NOMO-1 (cell line): ENCODE results near the gene SLC25A44.
A peak's percentile ranks its signal among the peaks of the same experiment; 100 is the strongest.
"Not testable (repeated sequence)": the region's sequence is repeated elsewhere in the genome, so short reads cannot be mapped to it uniquely, and the experiment has no call there.

Experiments used
- DNase-seq, 2 experiments: peaks; one replicate each; lab custom pipeline; 2025; ENCODE audit not compliant: unreplicated experiment in 2 of 2; lab: John Stamatoyannopoulos, UW

SLC25A44 gene

DNA sequence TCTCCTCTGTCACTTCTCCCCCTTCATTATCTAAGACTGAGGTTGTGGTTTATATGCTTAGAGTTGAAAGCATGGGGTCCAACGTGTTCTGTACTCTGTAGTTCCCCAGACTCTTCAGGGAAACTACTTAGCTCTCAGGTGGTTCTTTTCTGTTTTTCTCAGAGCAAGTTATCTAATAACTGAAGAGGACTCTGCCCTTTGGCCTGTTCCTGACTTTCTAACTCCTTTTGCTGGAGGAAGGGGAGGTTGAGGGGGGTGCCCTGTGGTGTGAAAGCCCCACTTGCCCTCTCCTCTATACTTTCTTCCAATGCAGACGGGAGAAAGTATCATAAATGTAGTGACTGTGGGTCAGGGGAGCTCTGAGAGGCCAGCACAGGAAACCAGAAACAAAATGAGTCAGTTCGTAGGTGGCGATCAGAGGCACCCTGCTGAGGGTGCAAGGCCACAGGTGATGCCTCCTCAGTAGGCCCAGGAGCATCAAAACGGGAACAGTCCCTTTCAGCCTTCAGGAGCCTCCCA lies 5.0 kb downstream of the SLC25A44 start:
- no peak for DNase-seq

DNA sequence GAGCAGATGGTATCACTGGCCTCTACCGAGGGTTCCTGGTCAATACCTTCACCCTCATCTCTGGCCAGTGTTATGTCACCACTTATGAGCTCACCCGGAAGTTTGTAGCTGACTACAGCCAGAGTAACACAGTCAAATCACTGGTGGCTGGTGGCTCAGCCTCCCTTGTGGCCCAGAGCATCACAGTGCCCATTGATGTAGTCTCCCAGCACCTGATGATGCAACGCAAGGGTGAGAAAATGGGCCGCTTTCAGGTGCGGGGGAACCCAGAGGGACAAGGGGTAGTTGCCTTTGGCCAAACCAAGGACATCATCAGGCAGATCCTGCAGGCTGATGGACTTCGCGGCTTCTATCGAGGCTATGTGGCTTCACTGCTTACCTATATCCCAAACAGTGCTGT lies 6.1 kb downstream of the SLC25A44 start:
- DNase-seq: no peak

DNA sequence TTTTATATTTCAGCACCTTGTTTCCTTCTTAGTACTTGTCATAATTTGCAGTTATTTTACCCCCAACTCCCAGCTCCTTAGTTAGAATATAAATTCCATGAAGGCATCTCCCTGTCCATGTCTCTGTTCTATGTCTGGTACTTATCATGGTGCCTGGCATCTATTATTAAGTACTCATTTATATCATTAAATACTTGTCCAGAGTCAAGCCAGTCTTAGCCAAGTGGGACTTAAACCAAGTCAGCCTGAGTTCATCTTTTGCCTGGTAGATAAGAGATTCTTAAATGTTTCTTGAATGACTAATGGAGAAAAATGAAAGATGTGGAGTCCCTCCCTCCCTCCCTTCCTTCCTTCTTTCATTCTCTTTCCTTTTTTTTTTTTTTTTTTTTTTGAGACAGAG lies 9.4 kb downstream of the SLC25A44 start:
- no peak for DNase-seq

DNA sequence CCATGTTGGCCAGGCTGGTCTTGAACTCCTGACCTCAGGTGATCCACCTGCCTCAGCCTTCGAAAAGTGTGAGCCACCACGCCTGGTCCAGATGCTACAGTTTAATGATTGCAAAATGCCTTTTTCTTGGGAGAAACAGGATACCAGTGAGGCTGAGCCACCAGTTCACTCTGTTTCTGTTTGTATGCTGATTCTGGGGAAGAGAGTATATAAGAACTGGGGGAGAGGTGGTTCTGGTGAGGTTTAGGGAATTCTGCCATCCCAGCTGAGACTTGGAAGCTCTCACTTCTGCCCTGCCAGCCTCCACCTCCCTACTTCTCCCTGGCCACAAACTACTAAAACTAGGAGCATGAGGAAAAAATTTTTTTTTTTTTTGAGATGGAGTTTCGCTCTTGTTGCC lies 10.8 kb downstream of the SLC25A44 start:
- no peak for DNase-seq

DNA sequence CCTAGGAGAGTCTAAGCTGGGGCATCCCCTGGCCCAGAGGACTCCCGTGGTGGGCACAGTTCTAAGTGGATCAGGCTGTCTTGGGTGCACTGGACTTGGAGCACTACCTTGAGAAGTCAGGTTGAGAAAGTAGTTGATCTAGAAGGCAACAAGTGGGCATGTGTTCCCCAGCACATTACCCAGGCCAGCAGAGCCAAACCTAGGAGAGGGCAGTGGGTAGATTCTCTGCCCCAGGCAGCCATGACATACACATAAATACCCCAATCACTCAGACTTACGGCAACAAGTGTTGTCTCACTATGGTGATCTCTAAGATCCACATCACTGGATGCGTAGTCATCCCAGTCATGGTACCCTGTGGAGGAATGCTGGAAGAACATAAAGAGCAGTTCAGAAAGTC lies 17.3 kb downstream of the SLC25A44 start:
- no peak for DNase-seq

DNA sequence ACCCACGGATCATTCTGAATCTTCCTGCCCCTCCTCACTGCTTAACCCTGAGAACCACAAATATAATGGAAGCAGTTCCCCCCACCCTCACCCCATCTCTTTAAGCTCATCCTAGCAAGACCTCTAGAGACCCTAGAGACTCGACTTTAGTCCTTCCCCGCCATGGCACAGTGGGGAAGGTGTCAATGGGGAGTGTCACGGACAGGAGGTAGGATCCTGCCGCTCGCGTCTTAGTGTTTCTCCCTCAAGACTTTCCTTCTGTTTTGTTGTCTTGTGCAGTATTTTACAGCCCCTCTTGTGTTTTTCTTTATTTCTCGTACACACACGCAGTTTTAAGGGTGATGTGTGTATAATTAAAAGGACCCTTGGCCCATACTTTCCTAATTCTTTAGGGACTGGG lies 18.2 kb downstream of the SLC25A44 start:
- no peak for DNase-seq

DNA sequence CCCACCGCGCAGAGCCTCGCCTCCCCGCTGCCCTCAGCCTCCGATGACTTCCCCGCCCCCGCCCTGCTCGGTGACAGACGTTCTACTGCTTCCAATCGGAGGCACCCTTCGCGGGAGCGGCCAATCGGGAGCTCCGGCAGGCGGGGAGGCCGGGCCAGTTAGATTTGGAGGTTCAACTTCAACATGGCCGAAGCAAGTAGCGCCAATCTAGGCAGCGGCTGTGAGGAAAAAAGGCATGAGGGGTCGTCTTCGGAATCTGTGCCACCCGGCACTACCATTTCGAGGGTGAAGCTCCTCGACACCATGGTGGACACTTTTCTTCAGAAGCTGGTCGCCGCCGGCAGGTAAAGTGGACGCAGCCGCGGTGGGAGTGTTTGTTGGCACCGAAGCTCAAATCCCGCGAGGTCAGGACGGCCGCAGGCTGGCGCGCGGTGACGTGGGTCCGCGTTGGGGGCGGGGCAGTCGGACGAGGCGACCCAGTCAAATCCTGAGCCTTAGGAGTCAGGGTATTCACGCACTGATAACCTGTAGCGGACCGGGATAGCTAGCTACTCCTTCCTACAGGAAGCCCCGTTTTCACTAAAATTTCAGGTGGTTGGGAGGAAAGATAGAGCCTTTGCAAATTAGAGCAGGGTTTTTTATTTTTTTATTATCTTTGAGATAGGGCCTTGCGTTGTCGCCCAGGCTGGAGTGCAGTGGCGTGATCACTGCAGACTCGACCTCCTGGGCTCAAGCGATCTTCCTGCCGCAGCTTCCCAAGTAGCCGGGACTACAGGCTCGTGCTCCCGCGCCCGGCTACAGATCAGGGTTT lies 19.1 kb downstream of the SLC25A44 start, which contains the start of gene PMF1:
TSS of gene PMF1 (plus strand) at position 175 of the 811 bp plus-strand sequence. CDS start at position 184, 9 bp downstream.
- DNase-seq: peak; percentile 90 to 98

DNA sequence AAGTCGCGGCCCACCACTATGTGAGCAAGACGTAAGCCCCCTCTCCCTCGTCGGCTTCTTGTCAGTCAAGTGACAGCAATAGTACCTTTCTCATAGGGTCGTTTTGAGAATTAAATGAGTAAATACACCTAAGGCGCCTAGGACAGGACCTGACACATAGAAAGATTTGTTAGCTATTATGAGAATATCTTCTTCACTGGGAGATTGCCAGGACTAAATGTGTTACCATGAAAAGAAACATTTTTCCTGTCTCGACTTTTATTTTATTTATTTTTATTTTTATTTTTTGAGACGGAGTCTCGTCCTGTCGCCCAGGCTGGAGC lies 19.7 kb downstream of the SLC25A44 start:
- no peak for DNase-seq

DNA sequence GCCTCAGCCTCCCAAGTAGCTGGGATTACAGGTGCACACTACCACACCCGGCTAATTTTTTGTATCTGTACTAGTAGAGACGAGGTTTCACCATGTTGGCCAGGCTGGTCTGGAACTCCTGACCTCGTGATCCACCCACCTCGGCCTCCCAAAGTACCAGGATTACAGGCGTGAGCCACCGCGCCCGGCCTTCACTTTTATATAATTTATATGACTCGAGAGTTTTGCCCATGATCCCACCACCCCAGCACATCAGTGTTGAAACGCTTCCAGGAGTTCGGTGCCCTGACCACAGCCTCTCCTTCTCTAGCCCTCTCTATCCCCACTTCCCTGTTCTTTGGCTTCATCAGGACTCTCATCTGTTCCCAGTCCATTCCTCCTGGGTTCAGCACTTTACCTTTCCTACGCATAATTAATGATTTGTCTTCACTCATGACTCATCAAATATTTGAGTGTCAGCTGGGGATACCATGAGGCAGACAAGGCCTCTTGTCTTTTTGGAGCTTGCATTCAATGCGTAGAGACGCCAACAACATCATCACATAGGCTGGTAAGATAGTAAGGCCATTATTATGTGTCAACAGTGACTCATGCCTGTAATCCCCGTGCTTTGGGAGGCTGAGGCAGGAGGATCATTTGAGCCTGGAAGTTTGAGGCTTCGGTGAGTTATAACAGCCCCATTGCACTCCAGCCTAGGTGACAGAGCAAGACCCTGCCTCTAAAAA lies 20.3 kb downstream of the SLC25A44 start:
- no peak for DNase-seq

DNA sequence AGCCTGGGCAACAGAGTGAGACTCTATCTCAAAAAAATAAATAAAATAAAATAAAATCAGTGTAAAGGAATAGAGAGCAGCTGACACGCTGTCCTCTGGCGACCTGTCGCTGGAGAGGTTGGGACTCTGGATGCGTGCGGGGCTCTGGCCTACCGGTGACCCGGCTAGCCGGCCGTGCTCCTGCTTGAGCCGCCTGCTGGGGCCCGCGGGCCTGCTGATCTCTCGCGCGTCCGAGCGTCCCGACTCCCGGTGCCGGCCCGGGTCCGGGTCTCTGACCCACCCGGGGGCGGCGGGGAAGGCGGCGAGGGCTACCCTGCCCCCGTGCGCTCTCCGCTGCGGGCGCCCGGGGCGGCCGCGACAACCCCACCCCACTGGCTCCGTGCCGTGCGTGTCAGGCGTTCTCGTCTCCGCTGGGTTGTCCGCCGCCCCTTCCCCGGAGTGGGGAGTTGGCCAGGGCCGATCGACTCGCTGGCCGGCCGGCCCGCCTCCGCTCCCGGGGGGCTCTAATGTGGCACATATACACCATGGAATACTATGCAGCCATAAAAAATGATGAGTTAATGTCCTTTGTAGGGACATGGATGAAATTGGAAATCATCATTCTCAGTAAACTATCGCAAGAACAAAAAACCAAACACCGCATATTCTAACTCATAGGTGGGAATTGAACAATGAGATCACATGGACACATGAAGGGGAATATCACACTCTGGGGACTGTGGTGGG lies 22.6 kb downstream of the SLC25A44 start:
- DNase-seq: not testable (repeated sequence)

DNA sequence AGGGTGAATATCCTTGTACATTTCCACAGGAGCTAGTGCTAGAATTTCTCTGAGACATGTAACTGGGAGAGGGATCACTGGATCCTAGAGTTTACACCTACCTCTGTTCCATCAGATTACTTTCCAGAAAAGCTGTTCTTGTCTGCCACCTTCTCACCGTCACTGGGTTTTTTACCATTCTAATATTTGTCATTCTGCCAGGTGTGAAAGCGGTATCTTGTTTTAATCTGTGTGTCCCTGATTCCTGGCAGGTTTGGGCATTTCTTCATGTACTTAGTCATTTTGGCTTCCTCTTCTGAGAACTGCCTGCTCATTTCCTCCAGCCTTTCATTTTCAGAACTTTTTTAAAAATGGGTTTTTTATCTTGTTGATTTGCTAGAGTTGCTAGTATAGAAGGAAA lies 24.0 kb downstream of the SLC25A44 start:
- DNase-seq: peak; percentile 22 to 60

DNA sequence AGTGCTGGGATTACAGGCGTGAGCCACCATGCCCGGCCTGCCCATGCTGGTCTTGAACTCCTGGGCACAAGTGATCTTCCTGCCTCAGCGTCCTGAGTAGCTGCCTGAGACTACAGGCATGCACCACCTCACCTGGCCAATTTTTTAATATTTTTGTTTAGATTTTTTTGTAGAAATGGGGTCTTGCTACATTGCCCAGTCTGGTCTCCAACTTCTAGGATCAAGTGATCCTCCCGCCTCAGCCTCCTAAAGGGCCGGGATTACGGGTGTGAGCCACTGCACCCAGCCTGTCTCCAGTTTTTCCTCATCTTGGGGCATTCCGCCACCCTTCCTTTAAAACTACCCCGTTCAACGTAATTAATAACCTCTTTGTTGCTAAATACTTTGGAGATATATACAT lies 26.3 kb downstream of the SLC25A44 start:
- DNase-seq: no peak

DNA sequence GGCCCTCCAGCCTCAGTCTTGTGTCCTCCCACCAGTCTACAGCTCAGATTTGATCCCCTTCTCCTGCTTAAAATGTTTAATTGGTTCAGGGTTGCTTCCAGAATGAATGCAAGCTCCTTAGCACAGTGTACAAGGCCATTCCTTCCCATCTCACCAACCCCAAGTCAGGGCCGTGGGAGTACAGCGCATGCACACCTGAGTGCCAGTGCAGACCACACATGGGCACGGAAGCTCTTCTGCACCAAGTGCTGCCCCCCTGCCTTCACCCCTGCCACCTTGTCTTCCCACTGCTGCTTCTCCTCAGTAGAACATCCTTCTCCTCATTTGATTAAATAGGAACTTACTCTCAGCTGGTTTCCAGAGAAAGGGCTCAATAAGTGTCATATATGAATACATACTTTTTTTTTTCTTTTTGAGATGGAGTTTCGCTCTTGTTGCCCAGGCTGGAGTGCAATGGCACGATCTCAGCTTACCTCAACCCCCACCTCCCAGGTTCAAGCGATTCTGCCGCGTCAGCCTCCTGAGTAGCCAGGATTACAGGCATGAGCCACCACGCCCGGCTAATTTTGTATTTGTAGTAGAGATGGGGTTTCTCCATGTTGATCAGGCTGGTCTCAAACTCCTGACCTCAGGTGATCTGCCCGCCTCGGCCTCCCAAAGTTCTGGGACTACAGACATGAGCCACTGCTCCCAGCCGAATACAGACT lies 28.2 kb downstream of the SLC25A44 start:
- no peak for DNase-seq

DNA sequence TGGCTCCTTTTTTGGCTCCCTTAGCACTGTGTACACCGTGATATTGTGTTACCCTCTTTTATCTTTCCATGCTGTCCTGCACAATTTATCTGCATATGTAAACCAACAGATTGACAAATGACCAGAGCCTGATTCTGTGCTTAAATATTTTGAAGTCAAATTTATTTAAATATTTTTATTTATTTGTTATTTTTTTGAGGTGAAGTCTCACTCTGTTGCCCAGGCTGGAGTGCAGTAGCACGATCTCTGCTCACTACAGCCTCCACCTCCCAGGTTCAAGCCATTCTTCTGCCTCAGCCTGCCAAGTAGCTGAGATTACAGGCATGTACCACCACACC lies 31.7 kb downstream of the SLC25A44 start:
- DNase-seq: no peak

DNA sequence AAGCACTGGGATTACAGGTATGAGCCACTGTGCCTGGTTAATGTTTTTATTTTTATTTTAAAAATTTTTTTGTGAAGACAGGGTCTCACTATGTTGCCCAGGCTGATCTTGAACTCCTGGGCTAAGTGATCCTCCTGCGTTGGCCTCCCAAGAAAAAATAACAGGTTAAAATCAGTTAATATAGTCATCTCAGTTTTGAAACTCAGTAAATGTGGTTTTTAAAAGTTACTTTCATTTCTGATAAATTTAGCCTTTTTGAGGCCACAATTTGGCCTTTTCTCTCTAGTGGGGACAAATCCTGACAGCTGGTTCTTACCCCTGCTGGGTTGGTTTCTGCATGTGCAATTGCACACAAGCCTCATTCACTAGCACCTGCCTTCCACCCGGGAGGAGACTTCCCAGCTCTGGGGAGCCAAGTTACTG lies 32.2 kb downstream of the SLC25A44 start:
- no peak for DNase-seq

DNA sequence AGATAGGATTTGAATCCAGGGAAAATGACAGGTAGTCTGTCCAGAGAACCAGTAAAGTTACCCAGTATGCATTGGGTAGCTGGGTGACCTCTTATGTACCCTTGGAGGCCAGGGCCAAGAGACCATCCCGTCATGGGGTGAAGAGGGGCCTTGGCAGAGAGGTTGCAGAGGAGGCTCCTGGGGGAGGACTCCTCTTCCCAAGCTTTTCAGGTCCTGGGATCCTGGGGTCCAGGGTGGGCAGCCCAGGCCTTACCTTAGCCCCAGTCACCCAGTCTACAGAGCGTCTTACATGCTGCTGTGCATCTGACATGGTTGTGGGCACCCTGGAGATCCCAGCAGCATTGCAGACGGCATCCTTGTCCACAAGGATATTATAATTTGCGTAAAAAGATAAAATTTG lies 32.9 kb downstream of the SLC25A44 start:
- no peak for DNase-seq

DNA sequence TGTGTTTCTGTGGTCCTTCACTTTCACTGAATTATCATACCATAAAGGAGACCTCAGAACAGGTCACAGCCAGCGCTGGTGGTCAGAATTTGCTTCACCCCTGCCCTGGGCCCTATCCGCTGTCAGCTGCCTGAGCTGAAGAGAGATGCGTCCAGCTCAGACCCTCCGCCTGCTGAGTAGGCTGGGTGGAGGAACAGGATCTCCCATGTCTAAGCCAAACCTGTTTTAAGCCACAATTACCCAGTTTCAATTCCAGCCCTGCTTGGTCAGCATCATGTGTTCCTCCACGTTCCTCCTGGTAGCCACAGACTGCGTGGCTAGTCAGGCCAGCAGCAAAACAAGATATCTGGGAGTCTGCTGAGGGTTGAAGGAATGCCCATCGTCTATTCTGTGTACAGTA lies 34.6 kb downstream of the SLC25A44 start:
- no peak for DNase-seq

DNA sequence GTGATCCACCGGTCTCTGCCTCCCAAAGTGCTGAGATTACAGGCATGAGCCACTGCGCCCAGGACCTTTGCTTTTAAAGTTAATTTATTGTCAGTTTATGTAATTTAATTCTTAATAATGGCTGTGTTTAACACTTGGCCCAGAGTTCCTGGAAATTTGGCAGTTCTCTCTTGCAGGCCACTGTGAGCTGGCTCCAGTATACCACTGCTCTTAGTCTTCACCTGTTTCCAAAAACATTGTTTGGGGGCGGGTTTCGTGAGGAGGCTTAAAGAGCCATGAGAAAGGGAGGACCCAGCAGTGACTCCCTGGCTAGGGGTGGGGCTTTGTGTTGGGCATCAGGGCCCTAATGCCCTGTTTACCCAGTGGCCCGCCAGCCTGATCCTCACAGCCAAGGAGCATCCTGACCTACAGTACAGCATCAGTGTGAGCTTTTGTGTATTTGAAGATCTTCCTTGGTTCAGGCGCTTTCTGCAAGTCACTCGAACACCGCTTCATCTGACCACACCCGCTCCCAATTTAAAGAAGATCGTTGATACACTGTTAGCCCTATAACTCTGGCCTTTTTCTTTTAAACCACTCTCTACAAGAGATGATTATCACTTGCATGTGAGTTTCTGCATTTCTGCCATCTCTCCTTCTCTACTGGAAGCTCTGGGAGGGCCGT lies 36.0 kb downstream of the SLC25A44 start:
- DNase-seq: no peak

DNA sequence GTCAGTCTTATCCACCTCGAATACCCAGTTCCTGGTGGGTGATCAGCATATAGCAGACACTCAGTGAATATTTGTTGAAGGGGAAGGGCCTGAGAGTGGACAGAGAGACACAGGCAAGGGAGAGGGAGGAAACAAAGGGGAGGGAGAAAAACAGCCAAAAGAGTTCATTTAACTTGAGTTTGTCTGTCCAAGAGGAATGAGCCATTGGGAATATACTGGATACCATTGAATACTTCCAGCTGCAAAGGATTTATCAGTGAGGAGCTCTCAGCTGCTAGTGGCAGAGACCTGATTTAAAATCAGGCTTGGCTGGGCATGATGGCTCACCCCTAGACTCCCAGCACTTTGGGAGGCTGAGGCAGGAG lies 36.6 kb downstream of the SLC25A44 start:
- no peak for DNase-seq

DNA sequence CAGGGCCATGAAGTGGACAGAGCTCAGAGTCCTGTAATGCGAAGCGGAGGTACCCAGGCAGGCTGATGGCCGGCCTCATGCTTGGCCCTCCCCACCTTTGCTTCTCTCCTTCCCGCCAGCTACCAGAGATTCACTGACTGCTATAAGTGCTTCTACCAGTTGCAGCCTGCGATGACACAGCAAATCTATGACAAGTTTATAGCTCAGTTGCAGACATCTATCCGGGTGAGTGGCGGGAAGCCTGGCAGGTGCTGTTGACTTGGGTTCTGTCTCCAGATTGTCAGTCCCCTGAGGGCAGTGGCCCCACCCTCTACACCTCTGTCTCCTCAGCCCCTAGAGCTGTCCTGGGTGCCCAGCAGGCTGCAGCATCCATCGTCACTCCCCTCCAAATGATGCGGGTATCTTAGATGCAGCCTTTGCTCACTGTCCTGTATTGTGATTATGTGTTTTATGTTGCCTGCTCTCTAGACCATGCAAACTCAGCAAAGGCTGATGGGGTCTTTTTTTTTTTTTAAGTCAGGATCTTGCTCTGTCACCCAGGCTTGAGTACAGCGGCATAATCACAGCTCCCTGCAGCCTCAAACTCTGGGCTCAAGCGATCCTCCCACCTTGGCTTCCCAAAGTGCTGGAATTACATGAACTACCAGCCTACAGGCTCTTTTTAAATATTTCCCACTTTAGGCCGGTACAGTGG lies 38.4 kb downstream of the SLC25A44 start:
- DNase-seq: no peak
